ENCODE measurements around the gene PIP4K2A. TPM values are rescaled to one million over a fixed set of nuclear protein-coding genes. Genes with fewer than 3 reads are reported as not detected.

Gene PIP4K2A
- total and polyA plus RNA-seq, 2 of the 8 experiments (the other 6 are each of a cell fraction or from before 2014, with no cell fraction given), result 19.0 to 60.9 TPM

- no peak overlapping the region for H2BK5ac ChIP-seq (ENCODE audit: low read depth, low read length)
- no peak overlapping the region for H2BK120ac ChIP-seq (replicated peaks; ENCODE audit: low read depth, low read length)
- no peaks in the 10 kb centered on the region for H3K79me1 ChIP-seq (ENCODE audit: low read depth, low read length)
- no peak overlapping the region for H2AK5ac ChIP-seq (ENCODE audit: low read depth, low read length)
- H4K20me1 ChIP-seq (replicated peaks in 1 of 2; ENCODE audit: control insufficient read depth in 1 of 2, insufficient read depth in 2 of 2, low read length in 2 of 2), result no peaks in the 10 kb centered on the region
- no peak overlapping the region for H3K4ac ChIP-seq (replicated peaks; ENCODE audit: insufficient read length, low read depth, low read length)
- no peak overlapping the region for H2BK15ac ChIP-seq (ENCODE audit: low read length)
- no peak overlapping the region for H4K5ac ChIP-seq (ENCODE audit: insufficient read length, low read depth, low read length)
- ChIA-PET POLR2A (ENCODE audit: partially characterized antibody) (no interaction called here), CTCF (ENCODE audit: partially characterized antibody) (interaction anchor here (1.5 kb wide), 1 partner anchor 39 kb away, joined by 3 read pairs; no protein-coding TSS in a partner anchor)
- no peak for FAIRE-seq
- H3K23me2 ChIP-seq (ENCODE audit: low read depth, low read length), result no peaks in the 10 kb centered on the region
- no peak overlapping the region for H2BK12ac ChIP-seq (ENCODE audit: low read depth, low read length)
- no peak overlapping the region for H3K27ac ChIP-seq (ENCODE audit: low read depth, low read length)
- H2AFZ ChIP-seq (ENCODE audit: low read length), result no peak overlapping the region
- no peak overlapping the region for H3K4me2 ChIP-seq (ENCODE audit: insufficient read depth in 1 of 2, low read depth in 2 of 2, low read length in 2 of 2)
- no peaks in the 10 kb centered on the region for H3K36me3 ChIP-seq (ENCODE audit: control insufficient read depth in 2 of 4, insufficient read depth in 4 of 4, low read length in 3 of 4)
- no peak overlapping the region for H3K23ac ChIP-seq (ENCODE audit: insufficient read length)
- no peak overlapping the region for H3K14ac ChIP-seq (ENCODE audit: insufficient read length)
- WGBS, 2 experiments (ENCODE audit: extremely low coverage in 1 of 2, insufficient coverage in 1 of 2, insufficient read length in 1 of 2, insufficient replicate concordance in 2 of 2, low coverage in 1 of 2, low lambda C conversion rate in 2 of 2, missing lambda C conversion rate in 1 of 2), result 83% methylated on average over 3 of the region's 3 CpGs; no CpG with 5 or more reads in 1 of the 2 experiments
- DNase-seq (ENCODE audit: low read depth in 1 of 2, low spot score in 2 of 2), result no peak
- no peak overlapping the region for H3K18ac ChIP-seq (ENCODE audit: extremely low read depth, low read length)
- no peak overlapping the region for H3K56ac ChIP-seq (replicated peaks; ENCODE audit: insufficient read length, low read depth, low read length)
- H3K4me3 ChIP-seq (ENCODE audit: extremely low read depth in 1 of 4, insufficient read depth in 2 of 4, low read depth in 3 of 4, low read length in 4 of 4), result no peak overlapping the region
- no peaks in the 10 kb centered on the region for H3K4me1 ChIP-seq (replicated peaks in 1 of 4; ENCODE audit: control insufficient read depth in 3 of 4, insufficient read depth in 4 of 4, low read length in 3 of 4)
- no peak overlapping the region for H4K91ac ChIP-seq (replicated peaks; ENCODE audit: insufficient read length, low read length)
- no peak overlapping the region for H2BK20ac ChIP-seq (ENCODE audit: low read length)
- H3K27me3 ChIP-seq (replicated peaks in 1 of 4; ENCODE audit: control insufficient read depth in 3 of 4, extremely low read depth in 1 of 4, insufficient read depth in 3 of 4, low read length in 3 of 4), result no peaks in the 10 kb centered on the region
- no peak overlapping the region for H3K9ac ChIP-seq (replicated peaks in 1 of 4; ENCODE audit: extremely low read depth in 1 of 4, low read depth in 3 of 4, low read length in 3 of 4)
- H4K8ac ChIP-seq (ENCODE audit: extremely low read depth, insufficient read depth, low read length), result no peak overlapping the region
- no peaks in the 10 kb centered on the region for H3K79me2 ChIP-seq (ENCODE audit: control insufficient read depth in 1 of 2, insufficient read depth in 2 of 2, low read length in 2 of 2)
- no peaks in the 10 kb centered on the region for H3K9me3 ChIP-seq (ENCODE audit: insufficient read depth in 2 of 2, low read depth in 1 of 2, low read length in 1 of 2)
- no peak for TF ChIP-seq SP2 (IDR thresholded peaks at IDR 0.05; ENCODE audit: low read length)
- TF ChIP-seq EP300 (IDR thresholded peaks at IDR 0.05; ENCODE audit: borderline replicate concordance in 1 of 2, low read depth in 2 of 2, low read length in 2 of 2), result no peak
- TF ChIP-seq KDM5A (IDR thresholded peaks at IDR 0.05; ENCODE audit: low read length), result no peak
- TF ChIP-seq NRF1 (IDR thresholded peaks at IDR 0.05; ENCODE audit: low read depth, low read length), result no peak
- no peak for TF ChIP-seq ASH2L (IDR thresholded peaks at IDR 0.05; ENCODE audit: low read length)
- TF ChIP-seq EGR1 (IDR thresholded peaks at IDR 0.05; ENCODE audit: borderline replicate concordance, low read depth, low read length), result no peak
- no peak for TF ChIP-seq TEAD4 (IDR thresholded peaks at IDR 0.05; ENCODE audit: low read depth, low read length)
Measured at GRCh38 chr10:22491480-22491879, 222.9 kb downstream of the PIP4K2A start.

Measured in H1 (cell line).